Measurements from ENCODE around the gene GRIA3.

GRCh38 chrX:123425471-123425870 is 241.4 kb downstream of the GRIA3 start:
- TF ChIP-seq CTCF (IDR thresholded peaks at IDR 0.05; ENCODE audit: poor library complexity) (no peak), EZH2phosphoT487 (IDR thresholded peaks at IDR 0.05; ENCODE audit: low read depth, severe bottlenecking, unreplicated experiment) (no peak)
